KOPT-K1 (cell line): Measurements from ENCODE around the gene KIF26B.
"Not testable (repeated sequence)": the region's sequence is repeated elsewhere in the genome, so short reads cannot be mapped to it uniquely, and the experiment has no call there.

ENCODE experiments used
- H3K27ac ChIP-seq: fragments of 200-600 bp; sonication (generic); 2 replicates; pipeline ENCODE4 v1.5.1; 2016; ENCODE audit warnings: antibody characterized with exemption, mild to moderate bottlenecking, low read depth, low read length; ENCODE audit not compliant: poor library complexity, severe bottlenecking
- H3K36me3 ChIP-seq: fragments of 200-600 bp; sonication (generic); 2 replicates; pipeline ENCODE4 v1.5.1; 2017; ENCODE audit warnings: antibody characterized with exemption, mild to moderate bottlenecking, low read length, moderate library complexity; ENCODE audit not compliant: insufficient read depth
- H3K9me3 ChIP-seq: fragments of 200-600 bp; sonication (generic); 2 replicates; pipeline ENCODE4 v1.5.1; 2017; ENCODE audit warnings: antibody characterized with exemption, low read length, mild to moderate bottlenecking; ENCODE audit not compliant: insufficient read depth, poor library complexity, severe bottlenecking

Gene KIF26B

GRCh38 chr1:245672836-245673656, 518.3 kb downstream of the KIF26B start:
- not testable (repeated sequence) for H3K9me3 ChIP-seq, H3K36me3 ChIP-seq, H3K27ac ChIP-seq

- no peaks in the 10 kb centered on the region for H3K9me3 ChIP-seq
- H3K27ac ChIP-seq = no peak overlapping the region
- no peaks in the 10 kb centered on the region for H3K36me3 ChIP-seq
Observed at GRCh38 chr1:245673881-245674414, 519.2 kb downstream of the KIF26B start.

- Histone ChIP-seq H3K9me3 (no peaks in the 10 kb centered on the region), H3K36me3 (no peaks in the 10 kb centered on the region), H3K27ac (no peak overlapping the region)
Observed at GRCh38 chr1:245677461-245678240, 522.9 kb downstream of the KIF26B start.

- H3K36me3 ChIP-seq = no peaks in the 10 kb centered on the region
- H3K9me3 ChIP-seq = no peaks in the 10 kb centered on the region
- H3K27ac ChIP-seq = no peak overlapping the region
Observed at GRCh38 chr1:245678860-245679411, 524.2 kb downstream of the KIF26B start.

- H3K27ac ChIP-seq = no peak overlapping the region
- H3K9me3 ChIP-seq = no peaks in the 10 kb centered on the region
- H3K36me3 ChIP-seq = no peaks in the 10 kb centered on the region
Observed at GRCh38 chr1:245679821-245680780, 525.3 kb downstream of the KIF26B start.

- no peaks in the 10 kb centered on the region for H3K9me3 ChIP-seq
- H3K36me3 ChIP-seq = no peaks in the 10 kb centered on the region
- H3K27ac ChIP-seq = no peak overlapping the region
Observed at GRCh38 chr1:245682638-245683628, 528.1 kb downstream of the KIF26B start.

GRCh38 chr1:245683676-245684075, 528.9 kb downstream of the KIF26B start:
- H3K9me3 ChIP-seq = no peaks in the 10 kb centered on the region
- no peak overlapping the region for H3K27ac ChIP-seq
- no peaks in the 10 kb centered on the region for H3K36me3 ChIP-seq

GRCh38 chr1:245684166-245684565, 529.4 kb downstream of the KIF26B start:
- H3K9me3 ChIP-seq = no peaks in the 10 kb centered on the region
- H3K36me3 ChIP-seq = no peaks in the 10 kb centered on the region
- H3K27ac ChIP-seq = no peak overlapping the region

- no peaks in the 10 kb centered on the region for H3K36me3 ChIP-seq
- no peak overlapping the region for H3K27ac ChIP-seq
- H3K9me3 ChIP-seq = no peaks in the 10 kb centered on the region
Observed at GRCh38 chr1:245684571-245684970, 529.8 kb downstream of the KIF26B start.

GRCh38 chr1:245685111-245685810, 530.5 kb downstream of the KIF26B start:
- H3K9me3 ChIP-seq = no peaks in the 10 kb centered on the region
- no peaks in the 10 kb centered on the region for H3K36me3 ChIP-seq
- no peak overlapping the region for H3K27ac ChIP-seq

- H3K36me3 ChIP-seq = no peaks in the 10 kb centered on the region
- no peak overlapping the region for H3K27ac ChIP-seq
- no peaks in the 10 kb centered on the region for H3K9me3 ChIP-seq
Observed at GRCh38 chr1:245686006-245686405, 531.2 kb downstream of the KIF26B start.

- H3K27ac ChIP-seq = no peak overlapping the region
Observed at GRCh38 chr1:245686446-245687030, 531.8 kb downstream of the KIF26B start.

More at GRCh38 chr1:245686446-245687030, 531.8 kb downstream of the KIF26B start:
- Histone ChIP-seq H3K36me3 (no peaks in the 10 kb centered on the region), H3K9me3 (no peaks in the 10 kb centered on the region)
